HG03442 (cell line): ENCODE measurements around the gene UCP3.

Experiments
- ATAC-seq: cut with Tn5 transposase; IDR thresholded peaks from one replicate; pipeline ENCODE4 v1.9.1; 2021; ENCODE audit warnings: mild to moderate bottlenecking, moderate library complexity; ENCODE audit not compliant: unreplicated experiment

The UCP3 gene

GRCh38 chr11:73957654-73958361 is 51.1 kb downstream of the UCP3 start:
- ATAC-seq = no peak

GRCh38 chr11:73956876-73957653 is 51.8 kb downstream of the UCP3 start:
- no peak for ATAC-seq

GRCh38 chr11:73951797-73952196 is 57.1 kb downstream of the UCP3 start:
- no peak for ATAC-seq

- ATAC-seq = no peak
Measured at GRCh38 chr11:73950869-73951710, 57.8 kb downstream of the UCP3 start, which contains the start of gene DNAJB13. TSS of gene DNAJB13 (plus strand) at chr11:73951026. CDS start at chr11:73951070, 44 bp downstream.
